Spleen (tissue), 7 donors: ENCODE measurements around the gene GJD2.

ENCODE experiments used
- CTCF ChIP-seq, 11 experiments: fragments of 200-600 bp in 7 of 11; fragments of 450-650 bp in 4 of 11; sonication (generic) in 4 of 11; IDR thresholded peaks in 8 of 11; conservative IDR thresholded peaks in 3 of 11; 1 replicate in 7 of 11; 2 replicates in 4 of 11; pipeline versions ENCODE4 v1.4.0 to v1.8.0; 2016 to 2021; ENCODE audit warnings: antibody characterized with exemption in 11 of 11, inconsistent platforms in 4 of 11, mild to moderate bottlenecking in 1 of 11
- POLR2A ChIP-seq, 3 donors: fragments of 450-650 bp; IDR thresholded peaks; one replicate each; pipeline ENCODE4 v1.5.1; 2017; ENCODE audit warnings: antibody characterized with exemption in 3 of 3, mild to moderate bottlenecking in 1 of 3
- POLR2AphosphoS5 ChIP-seq, 3 donors: sonication (generic); formaldehyde crosslinking; IDR thresholded peaks; one replicate each; pipeline ENCODE4 v1.5.1; 2017; ENCODE audit warnings: antibody characterized with exemption in 3 of 3
- donor health status: DM: no; HTN: no; CAD: no; lungs with moderate emphysema.
- donor health status: DM: no; HTN: no; CAD: no.
- donor health status: DM: no; HTN: no; CAD: no.

- TF ChIP-seq CTCF (IDR thresholded peaks at IDR 0.05 in 8 of 11, conservative IDR thresholded peaks at IDR 0.05 in 3 of 11) (no peak), POLR2A (IDR thresholded peaks at IDR 0.05) (no peak), POLR2AphosphoS5 (IDR thresholded peaks at IDR 0.05) (no peak)
Observed at GRCh38 chr15:34799149-34800101, 44.6 kb upstream of the GJD2 start.
